ENCODE results near the gene TMEM43.

Gene TMEM43

GRCh38 chr3:14126887-14127505 lies 2.1 kb downstream of the TMEM43 start:
- H3K4me3 ChIP-seq (ENCODE audit: low read depth, low read length): peak overlapping the region; percentile 89
- no peak for DNase-seq (ENCODE audit: low read depth)
- TF ChIP-seq POLR2A (IDR thresholded peaks at IDR 0.05; ENCODE audit: extremely low read depth, insufficient read length) (no peak), MYC (IDR thresholded peaks at IDR 0.05; ENCODE audit: low read depth, low read length) (no peak), CTCF (IDR thresholded peaks at IDR 0.05; ENCODE audit: low read depth, low read length) (no peak), MAX (IDR thresholded peaks at IDR 0.05; ENCODE audit: low read depth, low read length) (no peak)

- no peak for DNase-seq (ENCODE audit: low read depth)
- no peak overlapping the region for H3K4me3 ChIP-seq (ENCODE audit: low read depth, low read length)
- TF ChIP-seq CTCF (IDR thresholded peaks at IDR 0.05; ENCODE audit: low read depth, low read length) (no peak), MAX (IDR thresholded peaks at IDR 0.05; ENCODE audit: low read depth, low read length) (no peak), MYC (IDR thresholded peaks at IDR 0.05; ENCODE audit: low read depth, low read length) (no peak), POLR2A (IDR thresholded peaks at IDR 0.05; ENCODE audit: extremely low read depth, insufficient read length) (no peak)
Observed at GRCh38 chr3:14127516-14128161, 2.8 kb downstream of the TMEM43 start.

- no peak overlapping the region for H3K4me3 ChIP-seq (ENCODE audit: low read depth, low read length)
- DNase-seq (ENCODE audit: low read depth): no peak
- TF ChIP-seq MAX (IDR thresholded peaks at IDR 0.05; ENCODE audit: low read depth, low read length): no peak
- no peak for TF ChIP-seq POLR2A (IDR thresholded peaks at IDR 0.05; ENCODE audit: extremely low read depth, insufficient read length)
- TF ChIP-seq MYC (IDR thresholded peaks at IDR 0.05; ENCODE audit: low read depth, low read length): no peak
- TF ChIP-seq CTCF (IDR thresholded peaks at IDR 0.05; ENCODE audit: low read depth, low read length): no peak
Observed at GRCh38 chr3:14128724-14129123, 3.9 kb downstream of the TMEM43 start.

GRCh38 chr3:14129296-14129695 lies 4.4 kb downstream of the TMEM43 start:
- H3K4me3 ChIP-seq (ENCODE audit: low read depth, low read length): no peak overlapping the region
- TF ChIP-seq CTCF (IDR thresholded peaks at IDR 0.05; ENCODE audit: low read depth, low read length) (no peak), MAX (IDR thresholded peaks at IDR 0.05; ENCODE audit: low read depth, low read length) (no peak), POLR2A (IDR thresholded peaks at IDR 0.05; ENCODE audit: extremely low read depth, insufficient read length) (no peak), MYC (IDR thresholded peaks at IDR 0.05; ENCODE audit: low read depth, low read length) (no peak)
- DNase-seq (ENCODE audit: low read depth): no peak

- no peak for TF ChIP-seq MAX (IDR thresholded peaks at IDR 0.05; ENCODE audit: low read depth, low read length)
- no peak for TF ChIP-seq MYC (IDR thresholded peaks at IDR 0.05; ENCODE audit: low read depth, low read length)
- no peak overlapping the region for H3K4me3 ChIP-seq (ENCODE audit: low read depth, low read length)
- DNase-seq (ENCODE audit: low read depth): no peak
Observed at GRCh38 chr3:14130230-14130629, 5.4 kb downstream of the TMEM43 start.

GRCh38 chr3:14130707-14131106 lies 5.9 kb downstream of the TMEM43 start:
- DNase-seq (ENCODE audit: low read depth): no peak
- TF ChIP-seq CTCF (IDR thresholded peaks at IDR 0.05; ENCODE audit: low read depth, low read length) (no peak), POLR2A (IDR thresholded peaks at IDR 0.05; ENCODE audit: extremely low read depth, insufficient read length) (no peak)
- H3K4me3 ChIP-seq (ENCODE audit: low read depth, low read length): no peak overlapping the region

Measured in NB4 (cell line).